IMR-90 (cell line): ENCODE measurements around the gene VWA8. TPM values are rescaled to one million over a fixed set of nuclear protein-coding genes. Genes with fewer than 3 reads are reported as not detected.

Source experiments
- ATAC-seq: fragments of 200-7000 bp; cut with Tn5 transposase; 2 replicates; pipeline ENCODE4 v1.9.1; 2020; ENCODE audit warnings: low read depth, mild to moderate bottlenecking, moderate library complexity
- BruUV-seq: library from RNA; stranded (reverse); fragments of 400-500 nt; replicated peaks from 2 replicates; lab custom pipeline; 2021; lab: Mats Ljungman, UMichigan
- CTCF ChIA-PET: fragments of 300-600 bp; formaldehyde crosslinking; extraction: SDS; loops from one replicate; lab custom pipeline; 2021; ENCODE audit warnings: antibody characterized with exemption; lab: Yijun Ruan, JAX
- POLR2A ChIA-PET: fragments of 300-600 bp; sonication (Branson Sonifier 250); formaldehyde crosslinking; loops from one replicate; lab custom pipeline; 2022; ENCODE audit warnings: antibody characterized with exemption; ENCODE audit not compliant: unreplicated experiment; lab: Charles Lee
- DNase-seq: peaks from one replicate; pipeline ENCODE4 v3.0.0; 2013
- H2AFZ ChIP-seq: replicated peaks from 2 replicates; pipeline ENCODE3; 2013; ENCODE audit warnings: low read length, mild to moderate bottlenecking; ENCODE audit not compliant: poor library complexity
- H2AK5ac ChIP-seq: 2 replicates; pipeline ENCODE4 v1.6.1; 2013; ENCODE audit warnings: low read depth, low read length, inconsistent platforms
- H2AK9ac ChIP-seq: replicated peaks from 2 replicates; pipeline ENCODE3; 2013; ENCODE audit warnings: mild to moderate bottlenecking, low read depth, low read length, moderate library complexity; ENCODE audit not compliant: poor library complexity
- H2BK120ac ChIP-seq: 2 replicates; pipeline ENCODE4 v1.6.1; 2013; ENCODE audit warnings: low read depth, low read length, inconsistent platforms
- H2BK15ac ChIP-seq: 3 replicates; pipeline ENCODE4 v1.6.1; 2013; ENCODE audit warnings: low read depth, low read length, inconsistent platforms
- H2BK20ac ChIP-seq: 2 replicates; pipeline ENCODE4 v1.6.1; 2013; ENCODE audit warnings: low read depth, mild to moderate bottlenecking, inconsistent platforms, low read length, moderate library complexity
- H2BK5ac ChIP-seq: 2 replicates; pipeline ENCODE4 v1.6.1; 2013; ENCODE audit warnings: mild to moderate bottlenecking, low read depth, low read length, inconsistent platforms; ENCODE audit not compliant: poor library complexity, severe bottlenecking
- H3K14ac ChIP-seq: replicated peaks from 2 replicates; pipeline ENCODE4 v1.6.1; 2013; ENCODE audit warnings: low read depth, low read length, inconsistent platforms
- H3K18ac ChIP-seq: 2 replicates; pipeline ENCODE4 v1.6.1; 2013; ENCODE audit warnings: low read depth, low read length, control low read depth
- H3K23ac ChIP-seq: 2 replicates; pipeline ENCODE4 v1.6.1; 2013; ENCODE audit warnings: low read depth, low read length, inconsistent platforms
- H3K27ac ChIP-seq: 2 replicates; pipeline ENCODE4 v1.5.1; 2013; ENCODE audit warnings: mild to moderate bottlenecking, control low read depth, low read length; ENCODE audit not compliant: insufficient read depth
- H3K27me3 ChIP-seq: 2 replicates; pipeline ENCODE4 v1.6.1; 2013; ENCODE audit warnings: low read length; ENCODE audit not compliant: control insufficient read depth, insufficient read depth
- H3K36me3 ChIP-seq: 2 replicates; pipeline ENCODE4 v1.6.1; 2013; ENCODE audit warnings: low read length, mixed read lengths; ENCODE audit not compliant: control insufficient read depth, insufficient read depth
- H3K4ac ChIP-seq: 2 replicates; pipeline ENCODE4 v1.6.1; 2013; ENCODE audit warnings: low read depth, low read length, inconsistent platforms
- H3K4me1 ChIP-seq: 2 replicates; pipeline ENCODE4 v1.6.1; 2013; ENCODE audit warnings: low read length, mixed read lengths; ENCODE audit not compliant: control insufficient read depth, insufficient read depth
- H3K4me2 ChIP-seq: 2 replicates; pipeline ENCODE4 v1.6.1; 2013; ENCODE audit warnings: low read depth, mild to moderate bottlenecking, control low read depth, low read length, moderate library complexity
- H3K4me3 ChIP-seq: 2 replicates; pipeline ENCODE4 v1.5.1; 2013; ENCODE audit warnings: low read depth, mild to moderate bottlenecking, control low read depth, low read length, moderate library complexity; ENCODE audit not compliant: insufficient read depth
- H3K56ac ChIP-seq: 2 replicates; pipeline ENCODE4 v1.6.1; 2013; ENCODE audit warnings: low read length, inconsistent platforms; ENCODE audit not compliant: insufficient read depth; ENCODE audit errors: extremely low read depth
- H3K79me1 ChIP-seq, 2 experiments: 2 replicates each; pipeline ENCODE4 v1.6.1; 2013; ENCODE audit warnings: low read length in 2 of 2, inconsistent platforms in 1 of 2, low read depth in 1 of 2
- H3K9ac ChIP-seq: 2 replicates; pipeline ENCODE4 v1.6.1; 2013; ENCODE audit warnings: low read depth, low read length, control low read depth
- H3K9me1 ChIP-seq: 2 replicates; pipeline ENCODE4 v1.6.1; 2013; ENCODE audit warnings: low read length, inconsistent platforms; ENCODE audit not compliant: insufficient read depth
- H3K9me3 ChIP-seq: 2 replicates; pipeline ENCODE4 v1.6.1; 2013; ENCODE audit warnings: low read length; ENCODE audit not compliant: control insufficient read depth, insufficient read depth
- H4K20me1 ChIP-seq: 2 replicates; pipeline ENCODE4 v1.6.1; 2013; ENCODE audit warnings: low read length, inconsistent platforms; ENCODE audit not compliant: insufficient read depth
- H4K5ac ChIP-seq: 2 replicates; pipeline ENCODE4 v1.6.1; 2013; ENCODE audit warnings: mild to moderate bottlenecking, low read depth, low read length, control low read depth
- H4K8ac ChIP-seq, 2 experiments: 2 replicates each; pipeline ENCODE4 v1.6.1; 2013; ENCODE audit warnings: low read depth in 2 of 2, low read length in 2 of 2, control low read depth in 1 of 2, inconsistent platforms in 1 of 2
- H4K91ac ChIP-seq: 2 replicates; pipeline ENCODE4 v1.6.1; 2013; ENCODE audit warnings: low read depth, low read length, inconsistent platforms; ENCODE audit not compliant: insufficient read depth
- MAZ ChIP-seq: IDR thresholded peaks from 2 replicates; pipeline ENCODE4 v1.6.1; 2012; ENCODE audit warnings: low read depth, mild to moderate bottlenecking, low read length, improper control_type of control experiment, moderate library complexity, borderline replicate concordance
- WGBS, 2 experiments: methylation state at CpG; one replicate each; pipeline versions ENCODE4 v1.1.5 to v1.1.7; 2013; ENCODE audit warnings: missing lambda C conversion rate in 2 of 2; ENCODE audit not compliant: insufficient read length in 1 of 2; ENCODE audit errors: extremely low coverage in 2 of 2; 5-methylcytosine and 5-hydroxymethylcytosine counted together
- dilution Hi-C: fragments of 300-500 bp; cut with HindIII; formaldehyde crosslinking; loops from one replicate; pipeline ENCODE4 v1.14.3; 2018; ENCODE audit warnings: low sequenced_read_pairs; ENCODE audit not compliant: unreplicated experiment
- in situ Hi-C: fragments of 300-500 bp; cut with MboI; formaldehyde crosslinking; loops from 3 replicates; pipeline ENCODE4 v1.14.3; 2019; ENCODE audit warnings: low sequenced_read_pairs, inconsistent platforms, mixed read lengths
- intact Hi-C: fragments of 100-400 bp; cut with micrococcal nuclease; formaldehyde crosslinking; loops from 2 replicates; pipeline ENCODE4 v1.10.0; 2022
- polyA plus RNA-seq, 3 experiments: library from polyadenylated mRNA; depleted of rRNA; stranded (reverse); fragments of >200 nt; gene quantifications; 2 replicates each; pipeline ENCODE4 v1.2.3, GENCODE V29; 2012; ENCODE audit warnings: low replicate concordance in 1 of 3
- total RNA-seq: library from RNA; depleted of rRNA; stranded (reverse); fragments of >200 nt; gene quantifications from 2 replicates; pipeline ENCODE4 v1.2.3, GENCODE V29; 2012
- TF ChIP-seq, protein P1 (sequence below): conservative IDR thresholded peaks from 2 replicates; pipeline ENCODE4 v1.5.1; 2012; ENCODE audit warnings: mild to moderate bottlenecking, low read depth, low read length, improper control_type of control experiment

VWA8 gene
- total and polyA plus RNA-seq, 2 of the 4 experiments (the other 2 are of a cell fraction), result 5.9 to 18.3 TPM

DNA sequence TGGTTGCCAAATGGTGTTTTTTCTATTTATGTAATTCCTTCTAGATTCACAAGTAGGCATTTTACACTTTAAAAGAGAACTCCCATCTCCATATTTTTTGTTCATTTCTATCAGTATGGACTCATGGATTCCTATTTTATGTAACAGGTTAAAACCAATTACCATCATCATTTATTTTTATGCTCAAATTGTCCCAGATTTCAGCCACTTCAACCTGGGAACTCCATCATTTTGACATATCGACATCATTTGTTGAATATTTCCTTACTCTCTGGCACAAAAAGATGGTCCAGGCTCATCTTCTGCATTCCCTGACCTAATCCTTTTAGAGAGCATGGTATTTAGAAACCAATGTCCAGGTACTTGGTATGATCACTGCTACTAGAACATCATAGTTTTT is 79.9 kb downstream of the VWA8 start:
- Histone ChIP-seq H3K4me3 (no peak overlapping the region), H4K20me1 (no peaks in the 10 kb centered on the region), H3K14ac (no peak overlapping the region), H3K27ac (no peak overlapping the region), H2BK5ac (no peak overlapping the region), H2BK20ac (no peak overlapping the region), H4K91ac (no peak overlapping the region), H2AFZ (no peak overlapping the region), H3K9ac (no peak overlapping the region), H4K8ac (no peak overlapping the region), H2AK9ac (no peak overlapping the region), H3K18ac (no peak overlapping the region), H3K4me1 (no peaks in the 10 kb centered on the region), H3K36me3 (peaks cover 4% of the 10 kb centered on the region; the same call in 1 of the 2 replicates), H3K56ac (no peak overlapping the region), H3K4me2 (no peak overlapping the region), H2BK15ac (no peak overlapping the region), H3K9me1 (peaks cover 4% of the 10 kb centered on the region; the same call in 1 of the 2 replicates), H2BK120ac (no peak overlapping the region), H3K9me3 (no peaks in the 10 kb centered on the region), H3K79me1 (no peaks in the 10 kb centered on the region; a peak in 1 of 4 replicates), H3K23ac (no peak overlapping the region), H3K4ac (no peak overlapping the region), H3K27me3 (no peaks in the 10 kb centered on the region), H4K5ac (no peak overlapping the region), H2AK5ac (no peak overlapping the region)
- TF ChIP-seq, protein P1, sequence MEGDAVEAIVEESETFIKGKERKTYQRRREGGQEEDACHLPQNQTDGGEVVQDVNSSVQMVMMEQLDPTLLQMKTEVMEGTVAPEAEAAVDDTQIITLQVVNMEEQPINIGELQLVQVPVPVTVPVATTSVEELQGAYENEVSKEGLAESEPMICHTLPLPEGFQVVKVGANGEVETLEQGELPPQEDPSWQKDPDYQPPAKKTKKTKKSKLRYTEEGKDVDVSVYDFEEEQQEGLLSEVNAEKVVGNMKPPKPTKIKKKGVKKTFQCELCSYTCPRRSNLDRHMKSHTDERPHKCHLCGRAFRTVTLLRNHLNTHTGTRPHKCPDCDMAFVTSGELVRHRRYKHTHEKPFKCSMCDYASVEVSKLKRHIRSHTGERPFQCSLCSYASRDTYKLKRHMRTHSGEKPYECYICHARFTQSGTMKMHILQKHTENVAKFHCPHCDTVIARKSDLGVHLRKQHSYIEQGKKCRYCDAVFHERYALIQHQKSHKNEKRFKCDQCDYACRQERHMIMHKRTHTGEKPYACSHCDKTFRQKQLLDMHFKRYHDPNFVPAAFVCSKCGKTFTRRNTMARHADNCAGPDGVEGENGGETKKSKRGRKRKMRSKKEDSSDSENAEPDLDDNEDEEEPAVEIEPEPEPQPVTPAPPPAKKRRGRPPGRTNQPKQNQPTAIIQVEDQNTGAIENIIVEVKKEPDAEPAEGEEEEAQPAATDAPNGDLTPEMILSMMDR, result no peak
- no peak for TF ChIP-seq MAZ
- dilution Hi-C loops (no loop called here), intact Hi-C loops (no loop called here), in situ Hi-C loops (no loop called here)
- ChIA-PET POLR2A (no interaction called here), CTCF (no interaction called here)
- no peak for DNase-seq
- ATAC-seq, result no peak
- BruUV-seq, result no TSS peak
- 100% methylated on average over 1 of the region's 1 CpG; no CpG with 5 or more reads in 1 of the 2 experiments for WGBS, 2 experiments
